GM18951 (cell line): Measurements from ENCODE around the gene KTN1.

Source experiments
- POLR2A ChIP-seq: IDR thresholded peaks from 4 replicates; pipeline ENCODE4 v1.6.1; 2011; ENCODE audit warnings: mild to moderate bottlenecking; ENCODE audit not compliant: insufficient read length, insufficient read depth; ENCODE audit errors: extremely low read depth
- in situ Hi-C: fragments of 300-500 bp; cut with MboI; formaldehyde crosslinking; loops from one replicate; pipeline ENCODE4 v1.12.0; 2022; ENCODE audit warnings: low sequenced_read_pairs, mixed read lengths, inconsistent platforms; ENCODE audit not compliant: unreplicated experiment

The KTN1 gene

GRCh38 chr14:55604900-55605418, 25.0 kb downstream of the KTN1 start:
- TF ChIP-seq POLR2A, result no peak
- in situ Hi-C loops, result no loop called here

- TF ChIP-seq POLR2A, result no peak
- in situ Hi-C loops, result no loop called here
Observed at GRCh38 chr14:55605793-55606192, 25.8 kb downstream of the KTN1 start.

GRCh38 chr14:55607386-55607785, 27.4 kb downstream of the KTN1 start:
- in situ Hi-C loops, result no loop called here
- no peak for TF ChIP-seq POLR2A

GRCh38 chr14:55609681-55610080, 29.7 kb downstream of the KTN1 start:
- in situ Hi-C loops, result no loop called here

GRCh38 chr14:55610713-55611370, 30.8 kb downstream of the KTN1 start:
- in situ Hi-C loops, result no loop called here
- no peak for TF ChIP-seq POLR2A

More at GRCh38 chr14:55609681-55610080, 29.7 kb downstream of the KTN1 start:
- no peak for TF ChIP-seq POLR2A

- TF ChIP-seq POLR2A, result no peak
- in situ Hi-C loops, result no loop called here
Observed at GRCh38 chr14:55611859-55612258, 31.9 kb downstream of the KTN1 start.

- no peak for TF ChIP-seq POLR2A
- in situ Hi-C loops, result no loop called here
Observed at GRCh38 chr14:55614304-55614703, 34.3 kb downstream of the KTN1 start.

- in situ Hi-C loops, result no loop called here
- TF ChIP-seq POLR2A, result no peak
Observed at GRCh38 chr14:55620277-55620676, 40.3 kb downstream of the KTN1 start.

- TF ChIP-seq POLR2A, result no peak
- in situ Hi-C loops, result no loop called here
Observed at GRCh38 chr14:55620981-55621380, 41.0 kb downstream of the KTN1 start.

- in situ Hi-C loops, result no loop called here
- TF ChIP-seq POLR2A, result no peak
Observed at GRCh38 chr14:55621391-55621790, 41.4 kb downstream of the KTN1 start.

- TF ChIP-seq POLR2A, result no peak
- in situ Hi-C loops, result no loop called here
Observed at GRCh38 chr14:55624913-55625312, 44.9 kb downstream of the KTN1 start.

GRCh38 chr14:55625481-55625880, 45.5 kb downstream of the KTN1 start:
- in situ Hi-C loops, result no loop called here
- TF ChIP-seq POLR2A, result no peak

GRCh38 chr14:55626131-55626530, 46.1 kb downstream of the KTN1 start:
- in situ Hi-C loops, result no loop called here

GRCh38 chr14:55628426-55628825, 48.4 kb downstream of the KTN1 start:
- in situ Hi-C loops, result no loop called here
- no peak for TF ChIP-seq POLR2A

More at GRCh38 chr14:55626131-55626530, 46.1 kb downstream of the KTN1 start:
- no peak for TF ChIP-seq POLR2A

GRCh38 chr14:55638665-55639064, 58.7 kb downstream of the KTN1 start:
- in situ Hi-C loops, result no loop called here

GRCh38 chr14:55641290-55641689, 61.3 kb downstream of the KTN1 start:
- TF ChIP-seq POLR2A, result no peak
- in situ Hi-C loops, result no loop called here

More at GRCh38 chr14:55638665-55639064, 58.7 kb downstream of the KTN1 start:
- TF ChIP-seq POLR2A, result no peak
